HG03025 (cell line): Measurements from ENCODE around the gene FAM171A1.

Source experiments
- ATAC-seq: cut with Tn5 transposase; IDR thresholded peaks from one replicate; pipeline ENCODE4 v1.9.1; 2021; ENCODE audit warnings: mild to moderate bottlenecking, moderate library complexity; ENCODE audit not compliant: unreplicated experiment, low FRiP score

FAM171A1 gene

GRCh38 chr10:15183689-15184481 lies 187.2 kb downstream of the FAM171A1 start:
- no peak for ATAC-seq

DNA sequence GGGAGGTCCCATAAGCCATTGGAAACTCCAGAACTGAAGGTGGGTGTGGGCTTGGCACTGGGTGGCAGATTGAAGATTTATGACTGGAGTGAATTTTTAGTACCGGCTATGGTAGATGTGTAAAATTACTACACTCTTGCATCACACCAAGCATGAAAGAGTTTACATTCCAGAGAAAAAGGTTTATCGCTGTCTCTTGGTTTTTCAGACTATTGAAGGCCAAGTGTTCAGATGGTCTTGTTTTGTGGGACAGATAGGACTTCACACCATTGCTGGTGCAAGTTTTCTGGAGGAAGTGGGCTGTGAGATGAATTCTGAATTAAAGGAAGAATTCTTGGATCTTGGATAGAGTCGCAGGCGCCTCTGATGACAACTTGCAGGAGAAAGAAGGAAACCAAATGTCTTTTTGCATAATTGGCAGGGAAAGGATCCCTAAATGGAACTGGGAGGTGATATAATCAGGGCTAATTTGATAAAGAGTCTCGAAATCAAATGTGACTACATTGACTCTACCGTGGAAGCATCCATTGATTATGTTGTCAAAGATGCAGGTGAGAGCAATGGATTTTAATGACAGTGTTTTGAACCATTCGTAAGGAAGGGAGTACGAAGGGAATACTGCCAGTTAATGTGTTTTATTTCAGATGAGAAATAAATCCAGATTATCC lies 188.4 kb downstream of the FAM171A1 start:
- ATAC-seq, result no peak

GRCh38 chr10:15181576-15182156 lies 189.4 kb downstream of the FAM171A1 start:
- ATAC-seq, result no peak

GRCh38 chr10:15180736-15181135 lies 190.4 kb downstream of the FAM171A1 start:
- no peak for ATAC-seq

- no peak for ATAC-seq
Measured at GRCh38 chr10:15176269-15176668, 194.8 kb downstream of the FAM171A1 start.

GRCh38 chr10:15175587-15175986 lies 195.5 kb downstream of the FAM171A1 start:
- ATAC-seq, result no peak

- no peak for ATAC-seq
Measured at GRCh38 chr10:15172306-15172840, 198.7 kb downstream of the FAM171A1 start.

GRCh38 chr10:15169555-15170401 lies 201.3 kb downstream of the FAM171A1 start:
- no peak for ATAC-seq

GRCh38 chr10:15168786-15169554 lies 202.1 kb downstream of the FAM171A1 start:
- ATAC-seq, result peak; percentile 38

- ATAC-seq, result peak; percentile 93
Measured at GRCh38 chr10:15168291-15168785, 202.8 kb downstream of the FAM171A1 start, which contains the start of gene NMT2. TSS of gene NMT2 (minus strand) at chr10:15168693. CDS start at chr10:15168612, 81 bp downstream.

- peak; percentile 30 for ATAC-seq
Measured at GRCh38 chr10:15167411-15168290, 203.4 kb downstream of the FAM171A1 start.

DNA sequence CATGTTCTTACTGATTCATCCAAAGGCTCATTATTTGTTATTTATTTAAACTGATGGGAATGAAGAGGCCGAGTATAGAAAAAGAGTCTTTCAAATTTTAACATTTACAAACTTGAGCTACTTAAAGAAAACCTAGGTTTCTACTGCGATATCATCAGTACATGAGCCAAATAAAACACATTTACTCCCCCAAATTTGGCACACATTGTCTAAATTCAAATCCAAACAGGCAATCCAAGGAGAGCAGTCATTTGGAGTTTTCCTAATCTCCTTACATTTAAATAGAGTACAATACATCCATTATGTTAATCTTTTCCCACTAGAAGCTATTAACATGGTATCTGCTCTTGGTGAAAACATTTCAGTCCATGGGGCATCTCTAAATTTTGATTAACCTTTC lies 204.8 kb downstream of the FAM171A1 start:
- ATAC-seq, result no peak

- ATAC-seq, result no peak
Measured at GRCh38 chr10:15163253-15163828, 207.7 kb downstream of the FAM171A1 start.
